Stimulated activated CD4-positive, alpha-beta T cell treated with anti-CD3 and anti-CD28 coated beads, Interleukin-4, amount 100 ng/mL, for 1 hour (primary cell): ENCODE measurements around the gene TBL2.
"Not testable (repeated sequence)": the region's sequence is repeated elsewhere in the genome, so short reads cannot be mapped to it uniquely, and the experiment has no call there.

Source experiments
- DNase-seq: peaks from one replicate; pipeline ENCODE4 v3.0.0-alpha.2; 2020

The TBL2 gene

GRCh38 chr7:73569042-73569608, 9.3 kb downstream of the TBL2 start:
- DNase-seq = no peak

GRCh38 chr7:73567846-73568685, 10.3 kb downstream of the TBL2 start:
- DNase-seq = no peak

GRCh38 chr7:73567140-73567539, 11.2 kb downstream of the TBL2 start:
- DNase-seq = no peak

GRCh38 chr7:73566431-73566830, 11.9 kb downstream of the TBL2 start:
- DNase-seq = not testable (repeated sequence)

GRCh38 chr7:73565675-73566340, 12.6 kb downstream of the TBL2 start:
- no peak for DNase-seq

GRCh38 chr7:73560109-73560835, 18.1 kb downstream of the TBL2 start:
- no peak for DNase-seq

GRCh38 chr7:73557397-73558257, 20.8 kb downstream of the TBL2 start, which contains the start of gene BCL7B:
Gene BCL7B, minus strand, starts transcription at chr7:73557690. Its CDS starts 112 bp downstream, at chr7:73557578.
- DNase-seq = peak; percentile 77

- DNase-seq = peak; percentile 90
Measured at GRCh38 chr7:73557108-73557396, 21.3 kb downstream of the TBL2 start.

- no peak for DNase-seq
Measured at GRCh38 chr7:73556208-73557107, 21.9 kb downstream of the TBL2 start.

- no peak for DNase-seq
Measured at GRCh38 chr7:73555411-73555982, 22.9 kb downstream of the TBL2 start.

- not testable (repeated sequence) for DNase-seq
Measured at GRCh38 chr7:73550093-73550492, 28.3 kb downstream of the TBL2 start.

- no peak for DNase-seq
Measured at GRCh38 chr7:73549176-73549575, 29.2 kb downstream of the TBL2 start.

- no peak for DNase-seq
Measured at GRCh38 chr7:73547841-73548240, 30.5 kb downstream of the TBL2 start.

GRCh38 chr7:73544678-73545077, 33.7 kb downstream of the TBL2 start:
- DNase-seq = no peak

- no peak for DNase-seq
Measured at GRCh38 chr7:73541722-73542121, 36.7 kb downstream of the TBL2 start.

GRCh38 chr7:73539709-73540108, 38.7 kb downstream of the TBL2 start:
- no peak for DNase-seq

- DNase-seq = not testable (repeated sequence)
Measured at GRCh38 chr7:73538510-73538909, 39.9 kb downstream of the TBL2 start.

GRCh38 chr7:73537051-73537450, 41.3 kb downstream of the TBL2 start:
- DNase-seq = no peak

- no peak for DNase-seq
Measured at GRCh38 chr7:73536479-73536878, 41.9 kb downstream of the TBL2 start.

- DNase-seq = not testable (repeated sequence)
Measured at GRCh38 chr7:73535918-73536317, 42.5 kb downstream of the TBL2 start.

GRCh38 chr7:73533742-73534141, 44.6 kb downstream of the TBL2 start:
- no peak for DNase-seq
